Pancreas (tissue), 10 donors: ENCODE results near the gene HIC1. TPM values are rescaled to one million over a fixed set of nuclear protein-coding genes. Genes with fewer than 3 reads are reported as not detected.

Experiments used
- ATAC-seq, 4 donors: fragments of 200-7000 bp; cut with Tn5 transposase; one replicate each; pipeline versions ENCODE4 v1.8.0 to v1.9.1; 2020; ENCODE audit warnings: mild to moderate bottlenecking in 4 of 4, moderate library complexity in 4 of 4
- DNase-seq, 6 donors: peaks; one replicate each; pipeline ENCODE4 v3.0.0-alpha.2; 2020
- FAIRE-seq: peaks from 2 replicates; lab custom pipeline; 2012; peaks lifted over from hg19 to GRCh38; lab: Jason Lieb, UNC
- H3K27ac ChIP-seq, 4 donors: fragments of 200-600 bp; sonication (generic); 1 replicate in 3 of 4; 2 replicates in 1 of 4; pipeline versions ENCODE4 v1.5.0 to v1.8.0; 2020
- H3K27me3 ChIP-seq, 4 donors: fragments of 200-600 bp; one replicate each; pipeline ENCODE4 v1.8.0; 2021
- H3K36me3 ChIP-seq, 3 donors: fragments of 200-600 bp; sonication (generic) in 1 of 3; one replicate each; pipeline versions ENCODE4 v1.5.0 to v1.8.0; 2020 to 2021
- H3K4me1 ChIP-seq, 3 donors: fragments of 200-600 bp; one replicate each; pipeline ENCODE4 v1.8.0; 2021
- H3K4me3 ChIP-seq, 4 donors: fragments of 200-600 bp; sonication (generic) in 2 of 4; one replicate each; pipeline versions ENCODE4 v1.5.0 to v1.8.0; 2020 to 2021
- H3K9me3 ChIP-seq, 4 donors: fragments of 200-600 bp; one replicate each; pipeline ENCODE4 v1.8.0; 2021
- CTCF ChIP-seq, 4 donors: fragments of 200-600 bp; sonication (generic) in 3 of 4; IDR thresholded peaks; one replicate each; pipeline versions ENCODE4 v1.5.0 to v1.8.0; 2021; ENCODE audit warnings: antibody characterized with exemption in 4 of 4
- WGBS, 2 donors: extraction: QIAGEN DNeasy Blood & Tissue Kit; methylation state at CpG; one replicate each; pipeline ENCODE4 v1.1.7; 2013; 5-methylcytosine and 5-hydroxymethylcytosine counted together
- intact Hi-C, 3 donors: fragments of 100-400 bp; cut with DNase I; formaldehyde crosslinking; loops; one replicate each; pipeline versions ENCODE4 v1.11.1 to v1.14.2; 2022
- polyA plus RNA-seq, 2 donors: library from polyadenylated mRNA; stranded (reverse); fragments of 200-250 nt; gene quantifications; one replicate each; pipeline ENCODE4 v1.2.3, GENCODE V29; 2013
- total RNA-seq, 6 donors: library from RNA; stranded (reverse); fragmentation: NEBNext Ultra II Directional in 4 of 6; extraction: Animal tissue kit (Norgen Biotek cat#: 25700) in 4 of 6; gene quantifications; one replicate each; pipeline versions ENCODE4 v1.2.1 to v1.2.4, GENCODE V29; 2021 to 2023
- donor health status: healthy with polysubstance abuse.
- donor health status: DM: no; HTN: no; CAD: no; lungs with moderate emphysema.
- donor health status: DM: no; HTN: no; CAD: no.
- donor health status: control.
- donor health status: control.
- donor health status: Bipolar disorder and iron deficiency.
- donor health status: DM: yes; HTN: yes; CAD: no.
- donor health status: DM: no; HTN: no; CAD: no.
- donor health status: DM: no; HTN: no; CAD: no.
- donor health status: DM: yes; HTN: yes; CAD: no.

The HIC1 gene
- total and polyA plus RNA-seq, 8 donors: 1.0 to 15.8 (median 3.4) TPM

- Histone ChIP-seq H3K4me1 (no peaks in the 10 kb centered on the region), H3K9me3 (no peaks in the 10 kb centered on the region), H3K27ac (no peak overlapping the region), H3K27me3 (no peaks in the 10 kb centered on the region), H3K4me3 (no peak overlapping the region), H3K36me3 (peaks cover 0 to 29% (median 11%) of the 10 kb centered on the region in 3 donors)
- FAIRE-seq (no peak), ATAC-seq (no peak), DNase-seq (no peak)
- intact Hi-C loops: loop anchor here in 1 of 3 donors (10.0 kb wide), 1 partner anchor 122 kb away; no protein-coding TSS in a partner anchor
- TF ChIP-seq CTCF (IDR thresholded peaks at IDR 0.05): no peak
- 93 to 99% methylated on average over 10 of the region's 10 CpGs for WGBS, 2 donors
Observed at GRCh38 chr17:2037155-2037554, 17.7 kb upstream of the HIC1 start.

- FAIRE-seq (no peak), ATAC-seq (no peak), DNase-seq (peak in 1 of 6 donors; percentile 60)
- TF ChIP-seq CTCF (IDR thresholded peaks at IDR 0.05): no peak
- H3K4me3 ChIP-seq: no peak overlapping the region
- intact Hi-C loops: loop anchor here in 1 of 3 donors (5.0 kb wide), 1 partner anchor 133 kb away; no protein-coding TSS in a partner anchor
- H3K27me3 ChIP-seq: no peaks in the 10 kb centered on the region
- no peaks in the 10 kb centered on the region for H3K9me3 ChIP-seq
- 79 to 81% methylated on average over 7 of the region's 7 CpGs for WGBS, 2 donors
- H3K27ac ChIP-seq: peak overlapping the region in 1 of 4 donors; percentile 80
- peaks cover 0 to 9% (median 0%) of the 10 kb centered on the region in 3 donors for H3K4me1 ChIP-seq
- H3K36me3 ChIP-seq: peaks cover 0 to 24% (median 11%) of the 10 kb centered on the region in 3 donors
Observed at GRCh38 chr17:2040219-2040827, 14.6 kb upstream of the HIC1 start.

- FAIRE-seq (no peak), DNase-seq (peak in 2 of 6 donors; percentile 61 to 64), ATAC-seq (peak in 1 of 4 donors; percentile 0)
- Histone ChIP-seq H3K9me3 (no peaks in the 10 kb centered on the region), H3K4me3 (peak overlapping the region; percentile 63 to 81 (median 68)), H3K4me1 (peaks cover 0 to 9% (median 0%) of the 10 kb centered on the region in 3 donors), H3K27ac (peak overlapping the region; percentile 76 to 89 (median 79)), H3K36me3 (peaks cover 0 to 18% (median 8%) of the 10 kb centered on the region in 3 donors), H3K27me3 (no peaks in the 10 kb centered on the region)
- no peak for TF ChIP-seq CTCF (IDR thresholded peaks at IDR 0.05)
- intact Hi-C loops: loop anchor here in 1 of 3 donors (5.0 kb wide), 1 partner anchor 134 kb away; no protein-coding TSS in a partner anchor
- 52 to 55% methylated on average over 14 to 16 of the region's 16 CpGs for WGBS, 2 donors
Observed at GRCh38 chr17:2040942-2041560, 13.9 kb upstream of the HIC1 start.

GRCh38 chr17:2041561-2042389 is 13.1 kb upstream of the HIC1 start, which contains the start of gene OVCA2:
Gene OVCA2, plus strand, starts transcription at chr17:2042022. Its CDS starts 26 bp downstream, at chr17:2042048.
- Histone ChIP-seq H3K4me1 (peaks cover 0 to 9% (median 0%) of the 10 kb centered on the region in 3 donors), H3K27me3 (no peaks in the 10 kb centered on the region), H3K27ac (peak within 1 kb of the TSS; percentile 76 to 89 (median 79)), H3K36me3 (peaks cover 0 to 11% (median under 1%) of the 10 kb centered on the region in 3 donors), H3K9me3 (no peaks in the 10 kb centered on the region), H3K4me3 (peak within 1 kb of the TSS; percentile 63 to 81 (median 68))
- WGBS, 2 donors: 0 to 1% methylated on average over 75 to 93 of the region's 93 CpGs
- no peak for FAIRE-seq
- intact Hi-C loops: loop anchor here in 1 of 3 donors (5.0 kb wide), 1 partner anchor 134 kb away; no protein-coding TSS in a partner anchor
- peak; percentile 94 to 97 (median 96) for ATAC-seq
- peak; percentile 95 to 99 (median 96) for DNase-seq
- TF ChIP-seq CTCF (IDR thresholded peaks at IDR 0.05): peak in 1 of 4 donors; percentile 17
